Astrocyte (in vitro differentiated cells and primary cell): Measurements from ENCODE around the gene AJAP1.

Source experiments
- EZH2 ChIP-seq: IDR thresholded peaks from 2 replicates; pipeline ENCODE4 v1.6.1; 2012; ENCODE audit warnings: mild to moderate bottlenecking, low read length, inconsistent platforms; ENCODE audit not compliant: insufficient read depth
- TF ChIP-seq, protein P1 (sequence below): IDR thresholded peaks from 2 replicates; pipeline ENCODE4 v1.5.1; 2011; ENCODE audit warnings: low read depth, mild to moderate bottlenecking, inconsistent platforms, low read length, moderate library complexity; ENCODE audit not compliant: insufficient read depth

DNA sequence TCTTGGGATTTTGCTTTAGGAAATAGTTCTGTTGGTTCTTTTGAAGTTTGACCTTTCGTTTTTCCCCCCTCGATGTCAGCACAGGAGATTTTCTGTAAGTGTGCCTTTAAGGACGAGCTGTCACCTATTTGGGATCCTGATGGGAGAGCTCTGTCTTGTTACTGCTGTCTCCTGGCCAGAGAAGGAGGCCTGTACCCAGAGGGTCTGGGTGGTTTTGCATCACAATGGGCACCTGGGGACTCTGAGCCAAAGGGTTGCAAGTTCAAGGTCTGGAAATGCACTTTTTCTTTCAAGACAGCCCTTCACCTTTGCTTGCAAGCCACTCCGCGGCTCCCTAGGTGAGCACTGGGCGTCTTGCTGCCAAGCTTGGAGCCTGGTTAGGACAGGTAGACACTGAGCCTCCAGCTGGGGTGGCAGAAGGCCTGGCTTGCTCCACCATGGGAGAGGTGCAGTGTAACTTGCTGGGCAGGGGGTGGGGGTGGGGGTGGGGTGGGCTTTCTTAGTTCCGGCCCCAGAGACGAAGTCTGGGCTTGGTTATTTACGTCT is 2.9 kb downstream of the AJAP1 start:
- TF ChIP-seq, protein P1, sequence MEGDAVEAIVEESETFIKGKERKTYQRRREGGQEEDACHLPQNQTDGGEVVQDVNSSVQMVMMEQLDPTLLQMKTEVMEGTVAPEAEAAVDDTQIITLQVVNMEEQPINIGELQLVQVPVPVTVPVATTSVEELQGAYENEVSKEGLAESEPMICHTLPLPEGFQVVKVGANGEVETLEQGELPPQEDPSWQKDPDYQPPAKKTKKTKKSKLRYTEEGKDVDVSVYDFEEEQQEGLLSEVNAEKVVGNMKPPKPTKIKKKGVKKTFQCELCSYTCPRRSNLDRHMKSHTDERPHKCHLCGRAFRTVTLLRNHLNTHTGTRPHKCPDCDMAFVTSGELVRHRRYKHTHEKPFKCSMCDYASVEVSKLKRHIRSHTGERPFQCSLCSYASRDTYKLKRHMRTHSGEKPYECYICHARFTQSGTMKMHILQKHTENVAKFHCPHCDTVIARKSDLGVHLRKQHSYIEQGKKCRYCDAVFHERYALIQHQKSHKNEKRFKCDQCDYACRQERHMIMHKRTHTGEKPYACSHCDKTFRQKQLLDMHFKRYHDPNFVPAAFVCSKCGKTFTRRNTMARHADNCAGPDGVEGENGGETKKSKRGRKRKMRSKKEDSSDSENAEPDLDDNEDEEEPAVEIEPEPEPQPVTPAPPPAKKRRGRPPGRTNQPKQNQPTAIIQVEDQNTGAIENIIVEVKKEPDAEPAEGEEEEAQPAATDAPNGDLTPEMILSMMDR: no peak
- no peak for TF ChIP-seq EZH2
